Suprapubic skin (tissue), 4 donors: ENCODE data around the gene AAK1.

Experiments used
- EP300 ChIP-seq: sonication (generic); formaldehyde crosslinking; IDR thresholded peaks from one replicate; pipeline ENCODE4 v1.6.1; 2017; ENCODE audit warnings: antibody characterized with exemption
- POLR2A ChIP-seq, 2 donors: fragments of 450-650 bp; IDR thresholded peaks; one replicate each; pipeline ENCODE4 v1.6.1; 2017; ENCODE audit warnings: antibody characterized with exemption in 2 of 2, mild to moderate bottlenecking in 2 of 2, moderate library complexity in 2 of 2
- POLR2AphosphoS5 ChIP-seq, 3 donors: sonication (generic); formaldehyde crosslinking; IDR thresholded peaks; one replicate each; pipeline ENCODE4 v1.6.1; 2017; ENCODE audit warnings: antibody characterized with exemption in 3 of 3
- TF ChIP-seq, protein P1 (sequence below), 2 donors: fragments of 200-600 bp in 1 of 2; fragments of 450-650 bp in 1 of 2; sonication (generic) in 1 of 2; IDR thresholded peaks; one replicate each; pipeline ENCODE4 v1.5.1; 2016 to 2019; ENCODE audit warnings: antibody characterized with exemption in 2 of 2, mild to moderate bottlenecking in 1 of 2, moderate library complexity in 1 of 2

DNA sequence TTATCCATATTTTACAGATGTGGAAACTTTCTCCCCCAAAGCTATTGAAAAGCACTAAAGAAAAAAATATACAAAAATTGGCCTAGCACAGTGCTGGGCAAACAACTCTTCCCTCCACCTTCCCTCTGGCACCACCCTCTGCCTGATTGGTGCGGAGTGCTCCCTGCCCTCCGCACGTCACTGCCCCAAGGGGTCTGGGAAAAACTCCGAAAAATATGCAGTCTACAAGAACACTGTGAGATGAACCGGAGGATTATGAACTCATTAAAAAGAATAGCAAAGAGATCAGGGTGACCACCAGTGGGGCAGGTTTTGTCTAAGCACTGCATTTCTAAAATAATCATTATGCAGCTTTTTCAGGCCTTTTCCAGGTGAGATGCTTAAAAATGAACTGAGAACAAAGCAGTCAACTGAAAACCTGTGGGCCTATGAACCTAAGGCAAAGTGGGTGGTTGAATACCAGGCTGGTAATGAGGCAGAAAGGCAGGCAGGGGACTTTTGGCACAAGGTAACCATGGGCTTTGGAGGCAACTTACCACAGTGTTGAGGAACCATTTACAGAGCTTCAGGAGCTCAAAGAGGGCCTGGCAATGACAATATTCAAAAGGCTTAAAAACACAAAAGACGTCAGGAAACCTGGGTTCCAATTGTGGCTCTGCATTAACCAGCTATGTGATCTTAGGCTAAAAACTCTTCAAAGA is 57.5 kb downstream of the AAK1 start:
- TF ChIP-seq, protein P1, sequence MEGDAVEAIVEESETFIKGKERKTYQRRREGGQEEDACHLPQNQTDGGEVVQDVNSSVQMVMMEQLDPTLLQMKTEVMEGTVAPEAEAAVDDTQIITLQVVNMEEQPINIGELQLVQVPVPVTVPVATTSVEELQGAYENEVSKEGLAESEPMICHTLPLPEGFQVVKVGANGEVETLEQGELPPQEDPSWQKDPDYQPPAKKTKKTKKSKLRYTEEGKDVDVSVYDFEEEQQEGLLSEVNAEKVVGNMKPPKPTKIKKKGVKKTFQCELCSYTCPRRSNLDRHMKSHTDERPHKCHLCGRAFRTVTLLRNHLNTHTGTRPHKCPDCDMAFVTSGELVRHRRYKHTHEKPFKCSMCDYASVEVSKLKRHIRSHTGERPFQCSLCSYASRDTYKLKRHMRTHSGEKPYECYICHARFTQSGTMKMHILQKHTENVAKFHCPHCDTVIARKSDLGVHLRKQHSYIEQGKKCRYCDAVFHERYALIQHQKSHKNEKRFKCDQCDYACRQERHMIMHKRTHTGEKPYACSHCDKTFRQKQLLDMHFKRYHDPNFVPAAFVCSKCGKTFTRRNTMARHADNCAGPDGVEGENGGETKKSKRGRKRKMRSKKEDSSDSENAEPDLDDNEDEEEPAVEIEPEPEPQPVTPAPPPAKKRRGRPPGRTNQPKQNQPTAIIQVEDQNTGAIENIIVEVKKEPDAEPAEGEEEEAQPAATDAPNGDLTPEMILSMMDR (IDR thresholded peaks at IDR 0.05) = no peak
- TF ChIP-seq EP300 (no peak), POLR2A (IDR thresholded peaks at IDR 0.05) (no peak), POLR2AphosphoS5 (IDR thresholded peaks at IDR 0.05) (no peak)
